WTC11 (cell line): ENCODE results near the gene TMEM200A.

Experiments used
- ATF1 ChIP-seq: sonication (generic); formaldehyde crosslinking; IDR thresholded peaks from 2 replicates; pipeline ENCODE4 v1.8.1; 2023; ENCODE audit warnings: mild to moderate bottlenecking, moderate library complexity, missing genetic modification reagents
- CREM ChIP-seq: sonication (generic); formaldehyde crosslinking; IDR thresholded peaks from 2 replicates; pipeline ENCODE4 v1.8.1; 2022; ENCODE audit warnings: mild to moderate bottlenecking, missing genetic modification reagents, moderate library complexity
- ELF4 ChIP-seq: sonication (generic); formaldehyde crosslinking; IDR thresholded peaks from 2 replicates; pipeline ENCODE4 v1.8.1; 2022; ENCODE audit warnings: low read depth, mild to moderate bottlenecking, moderate library complexity, missing genetic modification reagents
- FOXP1 ChIP-seq: sonication (generic); formaldehyde crosslinking; IDR thresholded peaks from 2 replicates; pipeline ENCODE4 v1.8.0; 2022; ENCODE audit warnings: missing genetic modification reagents, mild to moderate bottlenecking, moderate library complexity, borderline replicate concordance
- SMAD4 ChIP-seq: sonication (generic); formaldehyde crosslinking; IDR thresholded peaks from 2 replicates; pipeline ENCODE4 v1.8.0; 2022; ENCODE audit warnings: mild to moderate bottlenecking, missing genetic modification reagents
- SP1 ChIP-seq: sonication (generic); formaldehyde crosslinking; conservative IDR thresholded peaks from 2 replicates; pipeline ENCODE4 v1.8.1; 2022; ENCODE audit warnings: missing genetic modification reagents
- ZNF121 ChIP-seq: sonication (generic); formaldehyde crosslinking; IDR thresholded peaks from 2 replicates; pipeline ENCODE4 v1.8.0; 2023; ENCODE audit warnings: missing genetic modification reagents
- ZNF138 ChIP-seq: sonication (generic); formaldehyde crosslinking; conservative IDR thresholded peaks from 2 replicates; pipeline ENCODE4 v1.8.1; 2022; ENCODE audit warnings: mild to moderate bottlenecking, moderate library complexity, missing genetic modification reagents
- ZNF416 ChIP-seq: fragments of 250-450 bp; sonication (Bioruptor Pico); IDR thresholded peaks from 2 replicates; pipeline ENCODE4 v1.9.0; 2021; ENCODE audit warnings: mild to moderate bottlenecking, inconsistent platforms
- TF ChIP-seq, protein P1 (sequence below): sonication (generic); formaldehyde crosslinking; IDR thresholded peaks from 2 replicates; pipeline ENCODE4 v1.8.0; 2022; ENCODE audit warnings: missing genetic modification reagents
- TF ChIP-seq, protein P2 (sequence below): fragments of 200-600 bp; IDR thresholded peaks from 2 replicates; pipeline ENCODE4 v1.8.0; 2022; ENCODE audit warnings: antibody characterized with exemption
- TF ChIP-seq, protein P3 (sequence below): sonication (generic); formaldehyde crosslinking; IDR thresholded peaks from 2 replicates; pipeline ENCODE4 v1.8.1; 2022; ENCODE audit warnings: mild to moderate bottlenecking, moderate library complexity, missing genetic modification reagents
- TF ChIP-seq, protein P4 (sequence below): sonication (generic); formaldehyde crosslinking; IDR thresholded peaks from 2 replicates; pipeline ENCODE4 v1.8.0; 2022; ENCODE audit warnings: mild to moderate bottlenecking, missing genetic modification reagents
- TF ChIP-seq, protein P5 (sequence below): sonication (generic); formaldehyde crosslinking; IDR thresholded peaks from 2 replicates; pipeline ENCODE4 v1.8.1; 2023; ENCODE audit warnings: mild to moderate bottlenecking, missing genetic modification reagents, moderate library complexity

DNA sequence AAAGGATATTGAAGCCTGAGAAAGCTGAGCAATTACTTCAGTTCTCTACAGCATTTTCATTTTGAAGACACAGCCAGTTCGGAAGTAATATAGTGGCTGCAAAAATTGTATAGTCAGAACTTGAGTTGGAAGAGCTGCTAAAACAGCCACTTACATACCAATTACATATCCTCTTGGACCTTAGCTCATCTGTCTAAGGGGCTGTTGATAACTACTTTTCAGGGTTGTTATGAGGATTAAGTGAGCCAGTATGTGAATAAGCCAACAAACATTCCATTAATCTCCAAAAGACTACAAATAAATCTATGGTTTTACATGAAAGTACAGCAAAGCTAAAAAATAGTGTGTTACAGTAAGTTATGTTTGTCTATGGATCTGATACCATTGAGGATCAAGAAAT is 59.7 kb downstream of the TMEM200A start:
- TF ChIP-seq, protein P1, sequence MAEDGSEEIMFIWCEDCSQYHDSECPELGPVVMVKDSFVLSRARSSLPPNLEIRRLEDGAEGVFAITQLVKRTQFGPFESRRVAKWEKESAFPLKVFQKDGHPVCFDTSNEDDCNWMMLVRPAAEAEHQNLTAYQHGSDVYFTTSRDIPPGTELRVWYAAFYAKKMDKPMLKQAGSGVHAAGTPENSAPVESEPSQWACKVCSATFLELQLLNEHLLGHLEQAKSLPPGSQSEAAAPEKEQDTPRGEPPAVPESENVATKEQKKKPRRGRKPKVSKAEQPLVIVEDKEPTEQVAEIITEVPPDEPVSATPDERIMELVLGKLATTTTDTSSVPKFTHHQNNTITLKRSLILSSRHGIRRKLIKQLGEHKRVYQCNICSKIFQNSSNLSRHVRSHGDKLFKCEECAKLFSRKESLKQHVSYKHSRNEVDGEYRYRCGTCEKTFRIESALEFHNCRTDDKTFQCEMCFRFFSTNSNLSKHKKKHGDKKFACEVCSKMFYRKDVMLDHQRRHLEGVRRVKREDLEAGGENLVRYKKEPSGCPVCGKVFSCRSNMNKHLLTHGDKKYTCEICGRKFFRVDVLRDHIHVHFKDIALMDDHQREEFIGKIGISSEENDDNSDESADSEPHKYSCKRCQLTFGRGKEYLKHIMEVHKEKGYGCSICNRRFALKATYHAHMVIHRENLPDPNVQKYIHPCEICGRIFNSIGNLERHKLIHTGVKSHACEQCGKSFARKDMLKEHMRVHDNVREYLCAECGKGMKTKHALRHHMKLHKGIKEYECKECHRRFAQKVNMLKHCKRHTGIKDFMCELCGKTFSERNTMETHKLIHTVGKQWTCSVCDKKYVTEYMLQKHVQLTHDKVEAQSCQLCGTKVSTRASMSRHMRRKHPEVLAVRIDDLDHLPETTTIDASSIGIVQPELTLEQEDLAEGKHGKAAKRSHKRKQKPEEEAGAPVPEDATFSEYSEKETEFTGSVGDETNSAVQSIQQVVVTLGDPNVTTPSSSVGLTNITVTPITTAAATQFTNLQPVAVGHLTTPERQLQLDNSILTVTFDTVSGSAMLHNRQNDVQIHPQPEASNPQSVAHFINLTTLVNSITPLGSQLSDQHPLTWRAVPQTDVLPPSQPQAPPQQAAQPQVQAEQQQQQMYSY (CRISPR knock-in tag): no peak
- TF ChIP-seq, protein P2, sequence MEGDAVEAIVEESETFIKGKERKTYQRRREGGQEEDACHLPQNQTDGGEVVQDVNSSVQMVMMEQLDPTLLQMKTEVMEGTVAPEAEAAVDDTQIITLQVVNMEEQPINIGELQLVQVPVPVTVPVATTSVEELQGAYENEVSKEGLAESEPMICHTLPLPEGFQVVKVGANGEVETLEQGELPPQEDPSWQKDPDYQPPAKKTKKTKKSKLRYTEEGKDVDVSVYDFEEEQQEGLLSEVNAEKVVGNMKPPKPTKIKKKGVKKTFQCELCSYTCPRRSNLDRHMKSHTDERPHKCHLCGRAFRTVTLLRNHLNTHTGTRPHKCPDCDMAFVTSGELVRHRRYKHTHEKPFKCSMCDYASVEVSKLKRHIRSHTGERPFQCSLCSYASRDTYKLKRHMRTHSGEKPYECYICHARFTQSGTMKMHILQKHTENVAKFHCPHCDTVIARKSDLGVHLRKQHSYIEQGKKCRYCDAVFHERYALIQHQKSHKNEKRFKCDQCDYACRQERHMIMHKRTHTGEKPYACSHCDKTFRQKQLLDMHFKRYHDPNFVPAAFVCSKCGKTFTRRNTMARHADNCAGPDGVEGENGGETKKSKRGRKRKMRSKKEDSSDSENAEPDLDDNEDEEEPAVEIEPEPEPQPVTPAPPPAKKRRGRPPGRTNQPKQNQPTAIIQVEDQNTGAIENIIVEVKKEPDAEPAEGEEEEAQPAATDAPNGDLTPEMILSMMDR: no peak
- no peak for TF ChIP-seq ATF1 (CRISPR knock-in tag)
- no peak for TF ChIP-seq CREM (CRISPR knock-in tag)
- TF ChIP-seq ZNF121 (CRISPR knock-in tag): no peak
- TF ChIP-seq SMAD4 (CRISPR knock-in tag): no peak
- TF ChIP-seq, protein P3, sequence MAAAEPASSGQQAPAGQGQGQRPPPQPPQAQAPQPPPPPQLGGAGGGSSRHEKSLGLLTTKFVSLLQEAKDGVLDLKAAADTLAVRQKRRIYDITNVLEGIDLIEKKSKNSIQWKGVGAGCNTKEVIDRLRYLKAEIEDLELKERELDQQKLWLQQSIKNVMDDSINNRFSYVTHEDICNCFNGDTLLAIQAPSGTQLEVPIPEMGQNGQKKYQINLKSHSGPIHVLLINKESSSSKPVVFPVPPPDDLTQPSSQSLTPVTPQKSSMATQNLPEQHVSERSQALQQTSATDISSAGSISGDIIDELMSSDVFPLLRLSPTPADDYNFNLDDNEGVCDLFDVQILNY (CRISPR knock-in tag): no peak
- TF ChIP-seq ELF4 (CRISPR knock-in tag): no peak
- TF ChIP-seq, protein P4, sequence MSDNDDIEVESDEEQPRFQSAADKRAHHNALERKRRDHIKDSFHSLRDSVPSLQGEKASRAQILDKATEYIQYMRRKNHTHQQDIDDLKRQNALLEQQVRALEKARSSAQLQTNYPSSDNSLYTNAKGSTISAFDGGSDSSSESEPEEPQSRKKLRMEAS (CRISPR knock-in tag): no peak
- no peak for TF ChIP-seq SP1 (CRISPR knock-in tag)
- TF ChIP-seq, protein P5, sequence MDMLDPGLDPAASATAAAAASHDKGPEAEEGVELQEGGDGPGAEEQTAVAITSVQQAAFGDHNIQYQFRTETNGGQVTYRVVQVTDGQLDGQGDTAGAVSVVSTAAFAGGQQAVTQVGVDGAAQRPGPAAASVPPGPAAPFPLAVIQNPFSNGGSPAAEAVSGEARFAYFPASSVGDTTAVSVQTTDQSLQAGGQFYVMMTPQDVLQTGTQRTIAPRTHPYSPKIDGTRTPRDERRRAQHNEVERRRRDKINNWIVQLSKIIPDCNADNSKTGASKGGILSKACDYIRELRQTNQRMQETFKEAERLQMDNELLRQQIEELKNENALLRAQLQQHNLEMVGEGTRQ (CRISPR knock-in tag): no peak
- no peak for TF ChIP-seq FOXP1 (CRISPR knock-in tag)
- no peak for TF ChIP-seq ZNF138
- no peak for TF ChIP-seq ZNF416 (CRISPR knock-in tag)
